HepG2 (cell line): ENCODE results near the gene SPSB2. TPM values are rescaled to one million over a fixed set of nuclear protein-coding genes. Genes with fewer than 3 reads are reported as not detected.

Experiments used
- ATAC-seq: fragments of 200-7000 bp; cut with Tn5 transposase; 3 replicates; pipeline ENCODE4 v1.9.1; 2020; ENCODE audit warnings: mild to moderate bottlenecking, moderate library complexity
- BruUV-seq: library from RNA; stranded (reverse); fragments of 400-500 nt; replicated peaks from 2 replicates; lab custom pipeline; 2021; lab: Mats Ljungman, UMichigan
- CTCF ChIA-PET: fragments of 300-600 bp; formaldehyde crosslinking; extraction: SDS; loops from one replicate; lab custom pipeline; 2021; ENCODE audit warnings: low total read pairs, inconsistent platforms, low intra/inter-chr PET ratio; lab: Yijun Ruan, JAX
- POLR2A ChIA-PET: fragments of 350-600 bp; sonication (Branson Sonifier 250); formaldehyde crosslinking; loops from one replicate; lab custom pipeline; 2020; ENCODE audit warnings: antibody characterized with exemption, inconsistent platforms; lab: Yijun Ruan, JAX
- DNase-seq: peaks from one replicate; pipeline ENCODE4 v3.0.0-alpha.2; 2015; ENCODE audit warnings: low spot score
- FAIRE-seq: peaks from 3 replicates; lab custom pipeline; 2011; peaks lifted over from hg19 to GRCh38; lab: Jason Lieb, UNC
- H2AFZ ChIP-seq: one replicate; pipeline ENCODE4 v1.6.1; 2011; ENCODE audit warnings: low read length, inconsistent platforms
- H3K27ac ChIP-seq: fragments of 300-600 bp; 3 replicates; pipeline ENCODE4 v1.8.0; 2011; ENCODE audit warnings: mixed run types, mild to moderate bottlenecking, mixed read lengths, low read length, inconsistent platforms; ENCODE audit not compliant: insufficient read depth; ENCODE audit errors: extremely low read length
- H3K27me3 ChIP-seq, 2 experiments: fragments of 200-600 bp in 1 of 2; 2 replicates in 1 of 2; 3 replicates in 1 of 2; pipeline versions ENCODE4 v1.6.0 to v1.8.0; 2011; ENCODE audit warnings: low read length in 2 of 2, mild to moderate bottlenecking in 2 of 2, moderate library complexity in 2 of 2, inconsistent platforms in 1 of 2; ENCODE audit not compliant: insufficient read depth in 2 of 2, control insufficient read depth in 1 of 2
- H3K36me3 ChIP-seq, 2 experiments: fragments of 200-600 bp in 1 of 2; replicated peaks in 1 of 2; 2 replicates in 1 of 2; 3 replicates in 1 of 2; pipeline versions ENCODE4 v1.5.1 to v1.8.0; 2011; ENCODE audit warnings: low read length in 2 of 2, inconsistent platforms in 1 of 2; ENCODE audit not compliant: insufficient read depth in 2 of 2, control insufficient read depth in 1 of 2
- H3K4me1 ChIP-seq: 2 replicates; pipeline ENCODE4 v1.5.1; 2012; ENCODE audit warnings: low read length, inconsistent platforms; ENCODE audit not compliant: insufficient read depth
- H3K4me2 ChIP-seq: 2 replicates; pipeline ENCODE4 v1.6.0; 2011; ENCODE audit warnings: low read depth, low read length, inconsistent platforms
- H3K4me3 ChIP-seq, 3 experiments: fragments of 200-600 bp in 1 of 3; sonication (generic), shearing (Covaris generic) in 1 of 3; replicated peaks in 1 of 3; 2 replicates each; pipeline ENCODE4 v1.5.1; 2011 to 2016; ENCODE audit warnings: low read length in 3 of 3, inconsistent platforms in 2 of 3, low read depth in 2 of 3, mild to moderate bottlenecking in 2 of 3, control low read depth in 1 of 3, mixed read lengths in 1 of 3; ENCODE audit not compliant: insufficient read depth in 1 of 3
- H3K79me2 ChIP-seq: one replicate; pipeline ENCODE4 v1.6.1; 2011; ENCODE audit warnings: low read length, inconsistent platforms; ENCODE audit not compliant: insufficient read depth
- H3K9ac ChIP-seq: 2 replicates; pipeline ENCODE4 v1.6.0; 2011; ENCODE audit warnings: mild to moderate bottlenecking, low read depth, low read length, inconsistent platforms; ENCODE audit not compliant: insufficient read depth
- H3K9me3 ChIP-seq: 2 replicates; pipeline ENCODE4 v1.5.1; 2012; ENCODE audit warnings: mild to moderate bottlenecking, low read length
- H4K20me1 ChIP-seq: 2 replicates; pipeline ENCODE4 v1.6.0; 2011; ENCODE audit warnings: inconsistent platforms, mild to moderate bottlenecking, low read length, moderate library complexity; ENCODE audit not compliant: insufficient read depth
- AGO2 ChIP-seq: fragments of 200-400 bp; formaldehyde crosslinking; optimal IDR thresholded peaks from 2 replicates; pipeline ENCODE3; 2017; ENCODE audit warnings: mild to moderate bottlenecking, low read depth, low read length, moderate library complexity
- FOXO1 ChIP-seq: sonication (generic); formaldehyde crosslinking; IDR thresholded peaks from 2 replicates; pipeline ENCODE4 v1.4.0; 2020; ENCODE audit warnings: missing genetic modification reagents
- HNRNPL ChIP-seq: fragments of 200-400 bp; formaldehyde crosslinking; IDR thresholded peaks from 2 replicates; pipeline ENCODE4 v1.6.1; 2017; ENCODE audit warnings: mild to moderate bottlenecking, low read depth, low read length
- RBFOX2 ChIP-seq: fragments of 200-400 bp; formaldehyde crosslinking; IDR thresholded peaks from 2 replicates; pipeline ENCODE4 v1.6.1; 2017; ENCODE audit warnings: low read depth, mild to moderate bottlenecking, low read length
- SMC3 ChIP-seq: IDR thresholded peaks from 2 replicates; pipeline ENCODE4 v1.6.1; 2011; ENCODE audit warnings: low read length, improper control_type of control experiment
- ZNF10 ChIP-seq: sonication (generic); formaldehyde crosslinking; IDR thresholded peaks from 2 replicates; pipeline ENCODE4 v1.4.0; 2020; ENCODE audit warnings: mild to moderate bottlenecking, low read depth, missing genetic modification reagents, borderline replicate concordance
- ZNF720 ChIP-seq: sonication (generic); formaldehyde crosslinking; IDR thresholded peaks from 2 replicates; pipeline ENCODE4 v1.4.0; 2020; ENCODE audit warnings: missing genetic modification reagents
- ZSCAN31 ChIP-seq: sonication (generic); formaldehyde crosslinking; IDR thresholded peaks from 2 replicates; pipeline ENCODE4 v1.5.0; 2020; ENCODE audit warnings: low read depth, mild to moderate bottlenecking, missing genetic modification reagents
- WGBS: methylation state at CpG from one replicate; pipeline ENCODE4 v1.1.6; 2017; ENCODE audit warnings: low lambda C conversion rate; 5-methylcytosine and 5-hydroxymethylcytosine counted together
- in situ Hi-C: cut with HindIII; loops from 2 replicates; pipeline ENCODE4 v1.10.0; 2017; ENCODE audit warnings: low pct_unique_long_range_greater_than_20kb; ENCODE audit not compliant: extremely low pct_ligation_motif_present
- intact Hi-C: fragments of 100-400 bp; cut with micrococcal nuclease; formaldehyde crosslinking; loops from one replicate; pipeline ENCODE4 v1.10.0; 2022; ENCODE audit not compliant: unreplicated experiment
- polyA plus RNA-seq, 8 experiments: library from polyadenylated mRNA; depleted of rRNA in 3 of 8; stranded (reverse) in 7 of 8; unstranded in 1 of 8; fragments of >200 nt; fragmentation: Illumina TruSeq in 4 of 8; extraction: Trizol in 4 of 8; gene quantifications; 2 replicates each; pipeline versions ENCODE4 v1.2.1 to v1.2.3, GENCODE V29; 2011 to 2016; ENCODE audit warnings: low read depth in 4 of 8, missing spikeins in 1 of 8, mixed read lengths in 1 of 8; ENCODE audit not compliant: insufficient read depth in 1 of 8
- total RNA-seq, 5 experiments: library from RNA; depleted of rRNA; stranded (reverse); fragments of >200 nt; fragmentation: Illumina TruSeq; extraction: Trizol; gene quantifications; 2 replicates each; pipeline ENCODE4 v1.2.3, GENCODE V29; 2016; ENCODE audit warnings: low read depth in 1 of 5
- TF ChIP-seq, protein P1 (sequence below): sonication (generic); formaldehyde crosslinking; IDR thresholded peaks from 2 replicates; pipeline ENCODE4 v1.5.0; 2020; ENCODE audit warnings: missing genetic modification reagents, mild to moderate bottlenecking, borderline replicate concordance

Gene SPSB2
- total and polyA plus RNA-seq, 2 of the 13 experiments (the other 11 are each of a cell fraction or from before 2014, with no cell fraction given): 2.0 to 6.2 TPM

DNA sequence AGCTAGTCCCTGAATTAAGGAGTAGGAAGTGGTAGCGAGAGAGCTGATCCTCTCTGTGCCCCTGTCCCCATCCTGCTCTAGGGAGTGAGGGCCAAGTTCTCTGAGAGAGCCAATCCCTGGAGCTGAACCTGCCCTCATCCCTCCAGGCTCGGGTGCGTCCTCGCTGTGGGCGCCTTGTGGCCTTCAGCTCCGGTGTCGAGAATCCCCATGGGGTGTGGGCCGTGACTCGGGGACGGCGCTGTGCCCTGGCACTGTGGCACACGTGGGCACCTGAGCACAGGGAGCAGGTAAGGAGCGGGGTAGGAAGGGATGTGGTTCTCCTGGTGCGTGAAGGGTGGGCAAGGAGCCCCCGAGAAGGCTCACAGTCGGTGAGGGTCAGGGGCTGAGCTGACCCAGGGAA, 34.2 kb downstream of the SPSB2 start:
- ChIA-PET POLR2A (interaction anchor here (2.0 to 2.7 kb wide), 2 partner anchors 13 to 28 kb away, joined by 5 to 17 read pairs; partner anchors contain the start of genes CDCA3, TPI1 and USP5), CTCF (no interaction called here)
- Histone ChIP-seq H2AFZ (no peak overlapping the region), H3K4me2 (no peak overlapping the region), H3K27me3 (no peaks in the 10 kb centered on the region), H3K79me2 (no peaks in the 10 kb centered on the region), H3K27ac (no peak overlapping the region), H3K4me3 (no peak overlapping the region), H3K9me3 (no peaks in the 10 kb centered on the region), H4K20me1 (no peaks in the 10 kb centered on the region), H3K36me3 (peaks cover 8 to 25% of the 10 kb centered on the region in 2 experiments; a peak in 4 of 5 replicates), H3K4me1 (no peaks in the 10 kb centered on the region), H3K9ac (no peak overlapping the region)
- intact Hi-C loops (no loop called here), in situ Hi-C loops (no loop called here)
- no TSS peak for BruUV-seq
- ATAC-seq: no peak
- 98% methylated on average over 11 of the region's 16 CpGs for WGBS
- no peak for DNase-seq
- FAIRE-seq: no peak
- TF ChIP-seq ZSCAN31 (CRISPR knock-in tag) (no peak), RBFOX2 (peak; percentile 45; the same call in 1 of the 2 replicates), ZNF10 (CRISPR knock-in tag) (no peak)
- TF ChIP-seq, protein P1, sequence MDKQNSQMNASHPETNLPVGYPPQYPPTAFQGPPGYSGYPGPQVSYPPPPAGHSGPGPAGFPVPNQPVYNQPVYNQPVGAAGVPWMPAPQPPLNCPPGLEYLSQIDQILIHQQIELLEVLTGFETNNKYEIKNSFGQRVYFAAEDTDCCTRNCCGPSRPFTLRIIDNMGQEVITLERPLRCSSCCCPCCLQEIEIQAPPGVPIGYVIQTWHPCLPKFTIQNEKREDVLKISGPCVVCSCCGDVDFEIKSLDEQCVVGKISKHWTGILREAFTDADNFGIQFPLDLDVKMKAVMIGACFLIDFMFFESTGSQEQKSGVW: no peak

DNA sequence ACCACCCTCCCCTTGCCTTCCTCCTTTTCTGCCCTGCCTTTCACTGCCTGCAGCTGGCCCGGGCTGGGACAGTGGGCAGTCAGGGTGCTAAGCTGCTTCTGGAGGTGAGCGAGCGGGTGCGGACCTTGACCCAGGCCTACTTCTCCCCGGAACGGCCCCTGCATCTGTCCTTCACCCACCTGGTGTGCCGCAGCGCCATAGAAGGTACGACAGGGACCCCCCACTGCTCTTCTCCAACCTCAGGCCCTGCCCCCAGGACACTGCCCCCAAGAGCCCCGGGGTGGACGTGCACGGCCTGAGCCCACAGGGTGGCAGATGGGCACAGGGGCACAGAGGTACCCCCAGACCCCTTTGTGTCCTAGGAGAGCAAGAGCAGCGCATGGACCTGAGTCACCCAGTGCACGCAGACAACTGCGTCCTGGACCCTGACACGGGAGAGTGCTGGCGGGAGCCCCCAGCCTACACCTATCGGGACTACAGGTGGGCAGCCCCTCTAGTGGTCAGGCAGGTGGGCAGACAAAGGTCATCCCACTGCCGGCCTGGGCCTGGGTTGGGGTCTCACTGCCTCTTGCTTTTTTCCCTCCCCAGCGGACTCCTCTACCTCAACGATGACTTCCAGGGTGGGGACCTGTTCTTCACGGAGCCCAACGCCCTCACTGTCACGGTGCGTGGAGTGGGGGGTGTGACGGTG, 35.6 kb downstream of the SPSB2 start:
- ChIA-PET POLR2A (interaction anchor here (2.7 kb wide), 1 partner anchor 14 kb away, joined by 13 read pairs; the partner anchor contains the start of genes CDCA3 and USP5), CTCF (no interaction called here)
- Histone ChIP-seq H4K20me1 (no peaks in the 10 kb centered on the region), H3K79me2 (no peaks in the 10 kb centered on the region), H2AFZ (no peak overlapping the region), H3K27ac (no peak overlapping the region), H3K9me3 (no peaks in the 10 kb centered on the region), H3K4me3 (no peak overlapping the region), H3K4me1 (no peaks in the 10 kb centered on the region), H3K9ac (no peak overlapping the region), H3K4me2 (no peak overlapping the region), H3K36me3 (peaks cover 12 to 30% of the 10 kb centered on the region in 2 experiments; a peak in 4 of 5 replicates), H3K27me3 (no peaks in the 10 kb centered on the region)
- in situ Hi-C loops: no loop called here
- FAIRE-seq (no peak), DNase-seq (no peak), ATAC-seq (no peak)
- TF ChIP-seq ZNF720 (CRISPR knock-in tag) (no peak), SMC3 (no peak), FOXO1 (no peak), HNRNPL (0 out of 2 replicates have a peak, but pooled peaks have one; percentile 40), AGO2 (peak; percentile 17)
- BruUV-seq: no TSS peak
- intact Hi-C loops: no loop called here
- WGBS: 100% methylated on average over 7 of the region's 26 CpGs
